K562 (cell line): ENCODE data around the gene GFI1B. TPM values are rescaled to one million over a fixed set of nuclear protein-coding genes. Genes with fewer than 3 reads are reported as not detected.
A peak's percentile ranks its signal among the peaks of the same experiment; 100 is the strongest.

ENCODE experiments used
- ATAC-seq: fragments of 200-7000 bp; cut with Tn5 transposase; 3 replicates; pipeline ENCODE4 v1.9.1; 2020; ENCODE audit warnings: moderate library complexity
- BruUV-seq: library from RNA; stranded (reverse); fragments of 400-500 nt; replicated peaks from 2 replicates; lab custom pipeline; 2021; lab: Mats Ljungman, UMichigan
- CTCF ChIA-PET: fragments of 300-600 bp; formaldehyde crosslinking; extraction: SDS; loops from one replicate; lab custom pipeline; 2021; ENCODE audit warnings: low intra/inter-chr PET ratio; lab: Yijun Ruan, JAX
- POLR2A ChIA-PET: fragments of 300-600, 350-650 bp; sonication (Branson Sonifier 250); formaldehyde crosslinking; extraction: SDS; loops from one replicate; lab custom pipeline; 2021; ENCODE audit warnings: antibody characterized with exemption, inconsistent platforms; lab: Yijun Ruan, JAX
- DNase-seq, 4 experiments: peaks; one replicate each; pipeline versions ENCODE4 v3.0.0 to v3.0.0-alpha.2; 2011 to 2018; ENCODE audit warnings: low spot score in 3 of 4, mixed read lengths in 3 of 4; ENCODE audit errors: extremely low read depth in 1 of 4
- FAIRE-seq: peaks from 2 replicates; lab custom pipeline; 2011; peaks lifted over from hg19 to GRCh38; lab: Jason Lieb, UNC
- H2AFZ ChIP-seq: 2 replicates; pipeline ENCODE4 v1.6.0; 2011; ENCODE audit warnings: low read depth, low read length, control low read depth, inconsistent platforms
- H3K27ac ChIP-seq: fragments of 200-600 bp; 3 replicates; pipeline ENCODE4 v1.8.0; 2011; ENCODE audit warnings: low read depth, mild to moderate bottlenecking, control low read depth, inconsistent platforms, low read length, moderate library complexity, mixed read lengths; ENCODE audit errors: extremely low read depth
- H3K27me3 ChIP-seq, 2 experiments: fragments of 300-600 bp in 1 of 2; 2 replicates in 1 of 2; 3 replicates in 1 of 2; pipeline versions ENCODE4 v1.6.0 to v1.8.0; 2011; ENCODE audit warnings: inconsistent platforms in 2 of 2, low read length in 2 of 2, mild to moderate bottlenecking in 1 of 2, mixed read lengths in 1 of 2, moderate library complexity in 1 of 2; ENCODE audit not compliant: control insufficient read depth in 2 of 2, insufficient read depth in 2 of 2
- H3K36me3 ChIP-seq: fragments of 300-600 bp; 3 replicates; pipeline ENCODE4 v1.8.0; 2011; ENCODE audit warnings: mild to moderate bottlenecking, low read length, inconsistent platforms; ENCODE audit not compliant: control insufficient read depth, insufficient read depth
- H3K4me1 ChIP-seq, 2 experiments: fragments of 200-600 bp in 1 of 2; replicated peaks in 1 of 2; 2 replicates in 1 of 2; 3 replicates in 1 of 2; pipeline versions ENCODE4 v1.5.1 to v1.8.0; 2011; ENCODE audit warnings: inconsistent platforms in 2 of 2, low read length in 2 of 2, mild to moderate bottlenecking in 1 of 2, mixed read lengths in 1 of 2, moderate library complexity in 1 of 2; ENCODE audit not compliant: control insufficient read depth in 2 of 2, insufficient read depth in 2 of 2
- H3K4me2 ChIP-seq: 2 replicates; pipeline ENCODE4 v1.6.1; 2011; ENCODE audit warnings: low read length, control low read depth, inconsistent platforms, mixed read lengths; ENCODE audit not compliant: insufficient read depth
- H3K4me3 ChIP-seq: fragments of 200-600 bp; sonication (generic), shearing (Covaris generic); 2 replicates; pipeline ENCODE4 v1.5.1; 2016; ENCODE audit warnings: control low read depth, inconsistent platforms
- H3K79me2 ChIP-seq: fragments of 200-600 bp; 3 replicates; pipeline ENCODE4 v1.8.0; 2011; ENCODE audit warnings: low read length, inconsistent platforms; ENCODE audit not compliant: control insufficient read depth, insufficient read depth
- H3K9ac ChIP-seq, 2 experiments: 2 replicates each; pipeline versions ENCODE4 v1.6.0 to v1.6.1; 2011; ENCODE audit warnings: low read depth in 2 of 2, low read length in 2 of 2, control low read depth in 1 of 2, inconsistent platforms in 1 of 2, mild to moderate bottlenecking in 1 of 2, mixed read lengths in 1 of 2; ENCODE audit not compliant: insufficient read depth in 1 of 2
- H3K9me1 ChIP-seq: one replicate; pipeline ENCODE4 v1.6.0; 2011; ENCODE audit warnings: inconsistent platforms, mild to moderate bottlenecking, low read length, moderate library complexity; ENCODE audit not compliant: control insufficient read depth, insufficient read depth
- H3K9me3 ChIP-seq: replicated peaks from 2 replicates; pipeline ENCODE4 v1.5.1; 2011; ENCODE audit warnings: low read depth, low read length, inconsistent platforms; ENCODE audit not compliant: control insufficient read depth, insufficient read depth
- H4K20me1 ChIP-seq: replicated peaks from 2 replicates; pipeline ENCODE4 v1.6.1; 2011; ENCODE audit warnings: low read length, inconsistent platforms, mixed read lengths; ENCODE audit not compliant: control insufficient read depth, insufficient read depth
- E2F6 ChIP-seq, 2 experiments: IDR thresholded peaks; 2 replicates each; pipeline ENCODE4 v1.6.1; 2011; ENCODE audit warnings: borderline replicate concordance in 1 of 2, control low read depth in 1 of 2, low read depth in 1 of 2, low read length in 1 of 2, mild to moderate bottlenecking in 1 of 2, mixed read lengths in 1 of 2, moderate library complexity in 1 of 2; ENCODE audit not compliant: insufficient read depth in 1 of 2, insufficient read length in 1 of 2, poor library complexity in 1 of 2, severe bottlenecking in 1 of 2; ENCODE audit errors: extremely low read depth in 1 of 2
- ELF4 ChIP-seq: fragments of 450-650 bp; formaldehyde crosslinking; IDR thresholded peaks from 2 replicates; pipeline ENCODE4 v1.4.0; 2022; ENCODE audit warnings: missing genetic modification characterization
- ESRRB ChIP-seq: fragments of 250-450 bp; sonication (Bioruptor Pico); IDR thresholded peaks from 2 replicates; pipeline ENCODE4 v1.5.0; 2020; ENCODE audit warnings: mild to moderate bottlenecking, moderate library complexity, borderline replicate concordance
- ETV6 ChIP-seq, 3 experiments: fragments of 150-350 bp in 1 of 3; sonication (generic) in 1 of 3; formaldehyde crosslinking in 1 of 3; IDR thresholded peaks; 2 replicates each; pipeline versions ENCODE4 v1.6.1 to v1.8.0; 2014 to 2022; ENCODE audit warnings: borderline replicate concordance in 2 of 3, low read depth in 2 of 3, antibody characterized with exemption in 1 of 3, low read length in 1 of 3, mild to moderate bottlenecking in 1 of 3, missing genetic modification reagents in 1 of 3
- GTF2A2 ChIP-seq: IDR thresholded peaks from 2 replicates; pipeline ENCODE4 v1.6.1; 2016; ENCODE audit warnings: mild to moderate bottlenecking, missing genetic modification characterization, missing compliant biosample characterization
- HMGN3 ChIP-seq: IDR thresholded peaks from 2 replicates; pipeline ENCODE4 v1.6.1; 2011; ENCODE audit warnings: borderline replicate concordance, low read depth, mild to moderate bottlenecking, mixed read lengths, low read length; ENCODE audit not compliant: insufficient read length; ENCODE audit errors: extremely low read depth
- ID3 ChIP-seq, 2 experiments: fragments of 250-450 bp in 1 of 2; fragments of 450-650 bp in 1 of 2; sonication (Bioruptor Pico) in 1 of 2; IDR thresholded peaks; 2 replicates each; pipeline versions ENCODE4 v1.6.1 to v1.8.0; 2016 to 2021; ENCODE audit warnings: mild to moderate bottlenecking in 2 of 2, moderate library complexity in 2 of 2, missing compliant biosample characterization in 1 of 2, missing genetic modification characterization in 1 of 2
- MLX ChIP-seq, 2 experiments: fragments of 450-650 bp in 1 of 2; sonication (generic) in 1 of 2; formaldehyde crosslinking; conservative IDR thresholded peaks; 2 replicates each; pipeline versions ENCODE4 v1.4.0 to v1.8.1; 2020 to 2022; ENCODE audit warnings: mild to moderate bottlenecking in 1 of 2, missing genetic modification reagents in 1 of 2
- MYNN ChIP-seq, 2 experiments: sonication (generic); formaldehyde crosslinking in 1 of 2; IDR thresholded peaks; 2 replicates each; pipeline versions ENCODE4 v1.5.0 to v1.6.1; 2016 to 2020; ENCODE audit warnings: antibody characterized with exemption in 1 of 2, missing genetic modification reagents in 1 of 2
- TAF1 ChIP-seq: IDR thresholded peaks from 2 replicates; pipeline ENCODE4 v1.6.1; 2011; ENCODE audit warnings: mild to moderate bottlenecking, low read length, moderate library complexity; ENCODE audit not compliant: insufficient read depth, control insufficient read depth, severe bottlenecking; ENCODE audit errors: extremely low read depth
- ZNF449 ChIP-seq: fragments of 250-450 bp; sonication (Bioruptor Pico); IDR thresholded peaks from 2 replicates; pipeline ENCODE4 v1.8.0; 2022; ENCODE audit warnings: moderate library complexity, mild to moderate bottlenecking, inconsistent platforms
- ZNF778 ChIP-seq: fragments of 450-650 bp; formaldehyde crosslinking; IDR thresholded peaks from 2 replicates; pipeline ENCODE4 v1.4.0; 2020; ENCODE audit warnings: mild to moderate bottlenecking, moderate library complexity
- WGBS: fragments of 100-300 bp; shearing (Covaris generic); methylation state at CpG from one replicate; pipeline ENCODE4 v1.1.6; 2016; ENCODE audit warnings: low coverage, mixed read lengths; ENCODE audit not compliant: insufficient coverage; ENCODE audit errors: missing lambda C conversion rate; 5-methylcytosine and 5-hydroxymethylcytosine counted together
- in situ Hi-C: fragments of 300-500 bp; cut with MboI; formaldehyde crosslinking; loops from 4 replicates; pipeline ENCODE4 v1.15.0; 2018; ENCODE audit warnings: inconsistent platforms, mixed read lengths
- intact Hi-C: fragments of 100-400 bp; cut with micrococcal nuclease; formaldehyde crosslinking; loops from 2 replicates; pipeline ENCODE4 v1.14.2; 2022
- polyA plus RNA-seq, 8 experiments: library from polyadenylated mRNA; depleted of rRNA in 4 of 8; stranded (reverse) in 5 of 8; unstranded in 3 of 8; fragments of >200 nt; fragmentation: Nextera tagmentation in 2 of 8; fragmentation: Illumina TruSeq in 1 of 8; extraction: Ambion mirVana in 2 of 8; extraction: Trizol in 1 of 8; gene quantifications; 2 replicates each; pipeline versions ENCODE4 v1.2.1 to v1.2.3, GENCODE V29; 2011 to 2014; ENCODE audit warnings: inconsistent platforms in 1 of 8, missing spikeins in 1 of 8
- total RNA-seq, 7 experiments: library from RNA; depleted of rRNA in 6 of 7; stranded (reverse); fragments of >200 nt in 6 of 7; fragmentation: Illumina TruSeq in 2 of 7; extraction: Trizol in 2 of 7; gene quantifications; 2 replicates each; pipeline versions ENCODE4 v1.2.1 to v1.2.3, GENCODE V29; 2011 to 2021; ENCODE audit warnings: low replicate concordance in 1 of 7

GFI1B gene
- total and polyA plus RNA-seq, 9 of the 15 experiments (the other 6 are each of a cell fraction or from before 2014, with no cell fraction given), result 8.0 to 75.7 (median 34.5) TPM

GRCh38 chr9:132984202-132985070, 5.9 kb downstream of the GFI1B start:
- ChIA-PET POLR2A (interaction anchor here (0.6 to 2.2 kb wide), 5 partner anchors 9 to 1187 kb away, joined by 3 to 12 read pairs (median 7); no protein-coding TSS in a partner anchor), CTCF (no interaction called here)
- DNase-seq, result peak; percentile 94 to 96 (median 95)
- no peaks in the 10 kb centered on the region for H3K9me3 ChIP-seq
- peak overlapping the region; percentile 85 for H3K27ac ChIP-seq
- peak overlapping the region; percentile 83 for H3K4me2 ChIP-seq
- FAIRE-seq, result peak; percentile 90
- ATAC-seq, result peak; percentile 80
- 0% methylated on average over 13 of the region's 20 CpGs for WGBS
- no peak overlapping the region for H2AFZ ChIP-seq
- H3K9ac ChIP-seq, result peak overlapping the region; percentile 73 to 87
- H3K4me3 ChIP-seq, result peak overlapping the region; percentile 27
- H3K27me3 ChIP-seq, result no peaks in the 10 kb centered on the region
- no peaks in the 10 kb centered on the region for H4K20me1 ChIP-seq
- no TSS peak for BruUV-seq
- intact Hi-C loops (loop anchor here (2.0 kb wide), 1 partner anchor 20 kb away; no protein-coding TSS in a partner anchor), in situ Hi-C loops (no loop called here)
- H3K4me1 ChIP-seq, result peaks cover 43 to 74% of the 10 kb centered on the region in 2 experiments
- H3K36me3 ChIP-seq, result peaks cover 54% of the 10 kb centered on the region
- H3K9me1 ChIP-seq, result peaks cover 4% of the 10 kb centered on the region
- H3K79me2 ChIP-seq, result peaks cover 77% of the 10 kb centered on the region
- TF ChIP-seq ELF4 (CRISPR knock-in tag) (0 out of 2 replicates have a peak, but pooled peaks have one; percentile 14), GTF2A2 (tag) (no peak), TAF1 (peak; percentile 14), ZNF449 (CRISPR knock-in tag) (no peak), E2F6 (IDR thresholded peaks at IDR 0.05; ENCODE audit: borderline replicate concordance in 1 of 2, extremely low read depth in 1 of 2, insufficient read depth in 1 of 2, insufficient read length in 1 of 2, low read depth in 1 of 2, low read length in 1 of 2, poor library complexity in 1 of 2, severe bottlenecking in 1 of 2) (peak; percentile 39 to 73), ESRRB (CRISPR knock-in tag) (no peak), ID3 (CRISPR knock-in tag; IDR thresholded peaks at IDR 0.05) (no peak), ID3 (tag; IDR thresholded peaks at IDR 0.05) (peak; percentile 58; the same call in 1 of the 2 replicates), MLX (CRISPR knock-in tag; conservative IDR thresholded peaks at IDR 0.05) (no peak), MYNN (IDR thresholded peaks at IDR 0.05) (peak; percentile 74), MYNN (CRISPR knock-in tag; IDR thresholded peaks at IDR 0.05) (no peak), ZNF778 (CRISPR knock-in tag) (no peak), ETV6 (IDR thresholded peaks at IDR 0.05; ENCODE audit: borderline replicate concordance in 1 of 2, low read depth in 2 of 2, low read length in 1 of 2) (no peak), ETV6 (CRISPR knock-in tag; IDR thresholded peaks at IDR 0.05; ENCODE audit: borderline replicate concordance) (no peak), HMGN3 (peak; percentile 63)
